Neural cell (in vitro differentiated cells): ENCODE data around the gene HIPK1. TPM values are rescaled to one million over a fixed set of nuclear protein-coding genes. Genes with fewer than 3 reads are reported as not detected.

Experiments
- H2AFZ ChIP-seq: fragments of 200-600, 300-800 bp; sonication (generic), shearing (Covaris generic); 2 replicates; pipeline ENCODE4 v1.6.0; 2014; ENCODE audit warnings: low read depth, mild to moderate bottlenecking, antibody characterized with exemption, low read length, moderate library complexity
- H3F3A ChIP-seq: fragments of 200-600 bp; shearing (Covaris generic); 2 replicates; pipeline ENCODE4 v1.6.1; 2016; ENCODE audit warnings: mild to moderate bottlenecking, moderate library complexity, mixed read lengths, antibody characterized with exemption, low read length; ENCODE audit not compliant: insufficient read depth, poor library complexity, severe bottlenecking
- H3K27ac ChIP-seq: fragments of 200-600, 300-800 bp; sonication (generic), shearing (Covaris generic); 2 replicates; pipeline ENCODE4 v1.5.1; 2014; ENCODE audit warnings: mild to moderate bottlenecking, low read length, moderate library complexity
- H3K27me3 ChIP-seq: fragments of 300-800, 200-600 bp; sonication (generic), shearing (Covaris generic); 2 replicates; pipeline ENCODE4 v1.6.0; 2014; ENCODE audit warnings: mild to moderate bottlenecking, low read depth, low read length, moderate library complexity; ENCODE audit not compliant: insufficient read depth
- H3K36me3 ChIP-seq: fragments of 300-800, 200-600 bp; sonication (generic), shearing (Covaris generic); 2 replicates; pipeline ENCODE4 v1.5.1; 2014; ENCODE audit warnings: mild to moderate bottlenecking, antibody characterized with exemption, low read length, moderate library complexity; ENCODE audit not compliant: insufficient read depth
- H3K4me2 ChIP-seq: fragments of 300-800, 200-600 bp; sonication (generic), shearing (Covaris generic); 2 replicates; pipeline ENCODE4 v1.6.0; 2014; ENCODE audit warnings: mild to moderate bottlenecking, low read length
- H3K4me3 ChIP-seq: fragments of 300-800, 200-600 bp; sonication (generic), shearing (Covaris generic); 2 replicates; pipeline ENCODE4 v1.5.1; 2014; ENCODE audit warnings: mild to moderate bottlenecking, low read length, moderate library complexity
- H3K79me2 ChIP-seq: fragments of 200-600 bp; shearing (Covaris generic); replicated peaks from 2 replicates; pipeline ENCODE4 v1.6.0; 2014; ENCODE audit warnings: mild to moderate bottlenecking, low read length, moderate library complexity; ENCODE audit not compliant: insufficient read depth
- H3K9ac ChIP-seq: fragments of 300-800, 200-600 bp; sonication (generic), shearing (Covaris generic); 2 replicates; pipeline ENCODE4 v1.6.1; 2016; ENCODE audit warnings: mild to moderate bottlenecking, low read length, mixed read lengths
- H3K9me2 ChIP-seq: fragments of 200-600 bp; shearing (Covaris generic); 2 replicates; pipeline ENCODE4 v1.6.1; 2016; ENCODE audit warnings: mild to moderate bottlenecking, low read length, mixed read lengths; ENCODE audit not compliant: insufficient read depth
- H3K9me3 ChIP-seq: fragments of 200-600, 300-800 bp; sonication (generic), shearing (Covaris generic); 2 replicates; pipeline ENCODE4 v1.6.1; 2016; ENCODE audit warnings: mild to moderate bottlenecking, mixed run types, low read length, moderate library complexity, mixed read lengths
- H4K20me1 ChIP-seq: fragments of 200-600 bp; shearing (Covaris generic); 2 replicates; pipeline ENCODE4 v1.6.1; 2016; ENCODE audit warnings: mild to moderate bottlenecking, mixed run types; ENCODE audit not compliant: insufficient read depth
- EP300 ChIP-seq: fragments of 450-650 bp; conservative IDR thresholded peaks from 2 replicates; pipeline ENCODE4 v1.6.1; 2014; ENCODE audit warnings: antibody characterized with exemption, mild to moderate bottlenecking, moderate library complexity; ENCODE audit not compliant: poor library complexity, severe bottlenecking
- EZH2 ChIP-seq: fragments of 200-600, 300-800 bp; shearing (Covaris generic), sonication (generic); IDR thresholded peaks from 2 replicates; pipeline ENCODE4 v1.6.1; 2014; ENCODE audit warnings: antibody characterized with exemption, low read length, borderline replicate concordance, mild to moderate bottlenecking; ENCODE audit not compliant: insufficient read depth, poor library complexity, severe bottlenecking
- MXI1 ChIP-seq: fragments of 450-650 bp; conservative IDR thresholded peaks from 2 replicates; pipeline ENCODE4 v1.6.1; 2014; ENCODE audit warnings: antibody characterized with exemption, mild to moderate bottlenecking; ENCODE audit not compliant: poor library complexity, severe bottlenecking
- POLR2AphosphoS5 ChIP-seq: IDR thresholded peaks from 2 replicates; pipeline ENCODE4 v1.6.1; 2012
- RAD21 ChIP-seq: fragments of 450-650 bp; conservative IDR thresholded peaks from 2 replicates; pipeline ENCODE4 v1.6.1; 2014; ENCODE audit warnings: antibody characterized with exemption, mild to moderate bottlenecking, moderate library complexity
- SMC3 ChIP-seq: fragments of 450-650 bp; conservative IDR thresholded peaks from 2 replicates; pipeline ENCODE4 v1.6.1; 2014; ENCODE audit warnings: antibody characterized with exemption, mild to moderate bottlenecking, moderate library complexity; ENCODE audit not compliant: poor library complexity
- TAF1 ChIP-seq: IDR thresholded peaks from 2 replicates; pipeline ENCODE4 v1.6.1; 2012; ENCODE audit warnings: low read depth
- polyA plus RNA-seq: library from polyadenylated mRNA; depleted of rRNA; stranded (reverse); fragments of >200 nt; gene quantifications from 2 replicates; pipeline ENCODE4 v1.2.3, GENCODE V29; 2014
- TF ChIP-seq, protein P1 (sequence below): fragments of 450-650 bp; IDR thresholded peaks from 2 replicates; pipeline ENCODE4 v1.5.1; 2014; ENCODE audit warnings: antibody characterized with exemption, mild to moderate bottlenecking, moderate library complexity; ENCODE audit not compliant: poor library complexity, severe bottlenecking
- TF ChIP-seq, protein P2 (sequence below): IDR thresholded peaks from 2 replicates; pipeline ENCODE4 v1.6.1; 2012; ENCODE audit warnings: borderline replicate concordance

HIPK1 gene
- polyA plus RNA-seq, 1 donor from 2014 or later, result 22.9 TPM

DNA sequence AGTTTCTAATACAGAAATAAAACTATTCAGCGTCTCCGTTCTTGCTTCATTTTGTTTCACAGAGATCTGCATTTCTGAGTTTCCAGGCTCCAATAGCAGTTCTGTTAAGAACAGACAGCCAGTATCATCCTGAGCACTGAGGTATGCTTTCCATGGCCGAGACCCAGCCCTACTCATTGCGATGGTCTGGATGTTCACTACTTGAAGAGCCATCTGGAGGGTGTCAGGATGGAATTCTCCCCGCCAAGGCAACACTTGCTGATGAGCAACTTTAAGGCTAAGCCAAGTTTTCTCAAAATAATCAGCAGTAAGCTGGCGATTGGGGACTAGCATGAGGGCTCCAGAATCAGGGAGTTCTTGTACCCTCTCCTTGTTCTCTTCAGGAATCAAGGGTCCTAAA lies 34.0 kb upstream of the HIPK1 start:
- Histone ChIP-seq H3K27me3 (no peaks in the 10 kb centered on the region), H3K27ac (no peak overlapping the region), H3K4me2 (no peak overlapping the region), H3K9me2 (no peaks in the 10 kb centered on the region), H3K9me3 (no peaks in the 10 kb centered on the region), H3F3A (no peaks in the 10 kb centered on the region), H2AFZ (no peak overlapping the region), H4K20me1 (no peaks in the 10 kb centered on the region), H3K79me2 (no peaks in the 10 kb centered on the region), H3K9ac (no peak overlapping the region), H3K36me3 (peaks cover 13% of the 10 kb centered on the region), H3K4me3 (no peak overlapping the region)
- TF ChIP-seq TAF1, result no peak
- TF ChIP-seq, protein P1, sequence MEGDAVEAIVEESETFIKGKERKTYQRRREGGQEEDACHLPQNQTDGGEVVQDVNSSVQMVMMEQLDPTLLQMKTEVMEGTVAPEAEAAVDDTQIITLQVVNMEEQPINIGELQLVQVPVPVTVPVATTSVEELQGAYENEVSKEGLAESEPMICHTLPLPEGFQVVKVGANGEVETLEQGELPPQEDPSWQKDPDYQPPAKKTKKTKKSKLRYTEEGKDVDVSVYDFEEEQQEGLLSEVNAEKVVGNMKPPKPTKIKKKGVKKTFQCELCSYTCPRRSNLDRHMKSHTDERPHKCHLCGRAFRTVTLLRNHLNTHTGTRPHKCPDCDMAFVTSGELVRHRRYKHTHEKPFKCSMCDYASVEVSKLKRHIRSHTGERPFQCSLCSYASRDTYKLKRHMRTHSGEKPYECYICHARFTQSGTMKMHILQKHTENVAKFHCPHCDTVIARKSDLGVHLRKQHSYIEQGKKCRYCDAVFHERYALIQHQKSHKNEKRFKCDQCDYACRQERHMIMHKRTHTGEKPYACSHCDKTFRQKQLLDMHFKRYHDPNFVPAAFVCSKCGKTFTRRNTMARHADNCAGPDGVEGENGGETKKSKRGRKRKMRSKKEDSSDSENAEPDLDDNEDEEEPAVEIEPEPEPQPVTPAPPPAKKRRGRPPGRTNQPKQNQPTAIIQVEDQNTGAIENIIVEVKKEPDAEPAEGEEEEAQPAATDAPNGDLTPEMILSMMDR, result no peak
- no peak for TF ChIP-seq SMC3
- no peak for TF ChIP-seq EP300
- no peak for TF ChIP-seq POLR2AphosphoS5
- TF ChIP-seq RAD21, result no peak
- TF ChIP-seq EZH2, result no peak
- TF ChIP-seq, protein P2, sequence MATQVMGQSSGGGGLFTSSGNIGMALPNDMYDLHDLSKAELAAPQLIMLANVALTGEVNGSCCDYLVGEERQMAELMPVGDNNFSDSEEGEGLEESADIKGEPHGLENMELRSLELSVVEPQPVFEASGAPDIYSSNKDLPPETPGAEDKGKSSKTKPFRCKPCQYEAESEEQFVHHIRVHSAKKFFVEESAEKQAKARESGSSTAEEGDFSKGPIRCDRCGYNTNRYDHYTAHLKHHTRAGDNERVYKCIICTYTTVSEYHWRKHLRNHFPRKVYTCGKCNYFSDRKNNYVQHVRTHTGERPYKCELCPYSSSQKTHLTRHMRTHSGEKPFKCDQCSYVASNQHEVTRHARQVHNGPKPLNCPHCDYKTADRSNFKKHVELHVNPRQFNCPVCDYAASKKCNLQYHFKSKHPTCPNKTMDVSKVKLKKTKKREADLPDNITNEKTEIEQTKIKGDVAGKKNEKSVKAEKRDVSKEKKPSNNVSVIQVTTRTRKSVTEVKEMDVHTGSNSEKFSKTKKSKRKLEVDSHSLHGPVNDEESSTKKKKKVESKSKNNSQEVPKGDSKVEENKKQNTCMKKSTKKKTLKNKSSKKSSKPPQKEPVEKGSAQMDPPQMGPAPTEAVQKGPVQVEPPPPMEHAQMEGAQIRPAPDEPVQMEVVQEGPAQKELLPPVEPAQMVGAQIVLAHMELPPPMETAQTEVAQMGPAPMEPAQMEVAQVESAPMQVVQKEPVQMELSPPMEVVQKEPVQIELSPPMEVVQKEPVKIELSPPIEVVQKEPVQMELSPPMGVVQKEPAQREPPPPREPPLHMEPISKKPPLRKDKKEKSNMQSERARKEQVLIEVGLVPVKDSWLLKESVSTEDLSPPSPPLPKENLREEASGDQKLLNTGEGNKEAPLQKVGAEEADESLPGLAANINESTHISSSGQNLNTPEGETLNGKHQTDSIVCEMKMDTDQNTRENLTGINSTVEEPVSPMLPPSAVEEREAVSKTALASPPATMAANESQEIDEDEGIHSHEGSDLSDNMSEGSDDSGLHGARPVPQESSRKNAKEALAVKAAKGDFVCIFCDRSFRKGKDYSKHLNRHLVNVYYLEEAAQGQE, result no peak
- no peak for TF ChIP-seq MXI1

DNA sequence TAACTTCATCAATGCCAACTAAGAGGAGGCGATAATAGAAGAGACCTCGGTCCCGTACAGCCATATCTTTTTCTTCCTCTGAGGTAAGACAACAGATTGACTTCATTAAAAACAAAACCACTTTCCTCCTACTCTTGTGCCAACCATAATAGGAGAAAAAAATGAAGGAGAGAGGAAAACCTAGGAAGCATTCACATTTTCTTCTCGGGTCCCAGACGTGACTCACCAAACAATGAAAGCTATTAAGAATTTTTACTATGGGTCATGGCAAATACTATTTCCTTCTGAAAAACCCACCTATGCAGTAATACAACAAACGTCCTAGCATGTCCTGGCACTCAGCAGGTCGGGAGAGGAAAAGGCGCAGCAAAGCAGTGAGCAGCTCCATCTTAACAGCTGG lies 33.2 kb upstream of the HIPK1 start:
- Histone ChIP-seq H3K4me2 (no peak overlapping the region), H3K9ac (no peak overlapping the region), H3F3A (no peaks in the 10 kb centered on the region), H3K79me2 (no peaks in the 10 kb centered on the region), H3K9me3 (no peaks in the 10 kb centered on the region), H3K27me3 (no peaks in the 10 kb centered on the region), H4K20me1 (no peaks in the 10 kb centered on the region), H3K27ac (no peak overlapping the region), H3K36me3 (peaks cover 13% of the 10 kb centered on the region), H3K4me3 (no peak overlapping the region), H3K9me2 (no peaks in the 10 kb centered on the region), H2AFZ (no peak overlapping the region)
- TF ChIP-seq EP300 (no peak), SMC3 (no peak), EZH2 (no peak), RAD21 (no peak), MXI1 (no peak), TAF1 (no peak), POLR2AphosphoS5 (no peak)
- TF ChIP-seq, protein P2, result no peak
- TF ChIP-seq, protein P1, result no peak
